Gastrocnemius medialis (tissue), 4 donors: ENCODE data around the gene TMUB2. TPM values are rescaled to one million over a fixed set of nuclear protein-coding genes. Genes with fewer than 3 reads are reported as not detected.

ENCODE experiments used
- ATAC-seq, 2 donors: fragments of 150-250 bp; one replicate each; pipeline ENCODE4 v1.9.1; 2016
- DNase-seq, 2 donors: peaks; one replicate each; pipeline ENCODE4 v3.0.0-alpha.2; 2019
- H3K27ac ChIP-seq, 4 donors: fragments of 200-600 bp; sonication (generic); 1 replicate in 1 of 4; 2 replicates in 3 of 4; pipeline ENCODE4 v1.5.1; 2016 to 2018; ENCODE audit warnings: mild to moderate bottlenecking in 2 of 4, moderate library complexity in 1 of 4
- H3K27me3 ChIP-seq, 3 donors: fragments of 200-600 bp; sonication (generic) in 2 of 3; 1 replicate in 1 of 3; 2 replicates in 2 of 3; pipeline versions ENCODE4 v1.5.1 to v1.6.0; 2016 to 2019; ENCODE audit warnings: mild to moderate bottlenecking in 1 of 3, moderate library complexity in 1 of 3
- H3K36me3 ChIP-seq, 2 donors: fragments of 200-600 bp; sonication (generic) in 1 of 2; one replicate each; pipeline ENCODE4 v1.5.1; 2017 to 2018
- H3K4me1 ChIP-seq, 2 donors: fragments of 200-600 bp; sonication (generic) in 1 of 2; one replicate each; pipeline ENCODE4 v1.5.1; 2016 to 2017; ENCODE audit warnings: mild to moderate bottlenecking in 2 of 2
- H3K4me3 ChIP-seq, 4 donors: fragments of 200-600 bp; sonication (generic) in 3 of 4; 1 replicate in 1 of 4; 2 replicates in 3 of 4; pipeline ENCODE4 v1.5.1; 2016 to 2019; ENCODE audit warnings: mild to moderate bottlenecking in 2 of 4
- H3K9me3 ChIP-seq, 3 donors: fragments of 200-600 bp; sonication (generic) in 2 of 3; 1 replicate in 1 of 3; 2 replicates in 2 of 3; pipeline ENCODE4 v1.5.1; 2016 to 2019
- POLR2A ChIP-seq, 2 donors: fragments of 450-650 bp; IDR thresholded peaks; one replicate each; pipeline ENCODE4 v1.6.1; 2017; ENCODE audit warnings: antibody characterized with exemption in 2 of 2, mild to moderate bottlenecking in 2 of 2, moderate library complexity in 2 of 2
- in situ Hi-C, 4 donors: fragments of 200-750 bp; cut with MboI; loops; one replicate each; pipeline versions ENCODE4 v1.15.0 to v1.8.0; 2017; ENCODE audit warnings: low sequenced_read_pairs in 4 of 4
- intact Hi-C: fragments of 100-400 bp; cut with DNase I; formaldehyde crosslinking; loops from one replicate; pipeline ENCODE4 v1.15.1; 2023; ENCODE audit warnings: low total_unique reads
- total RNA-seq, 4 donors: library from RNA; depleted of rRNA; stranded (reverse); fragments of >200 nt; gene quantifications; one replicate each; pipeline versions ENCODE4 v1.1.0 to v1.2.3, GENCODE V29; 2016
- TF ChIP-seq, protein P1 (sequence below), 5 experiments: fragments of 450-650 bp in 3 of 5; fragments of 200-600 bp in 2 of 5; sonication (generic) in 2 of 5; IDR thresholded peaks in 4 of 5; conservative IDR thresholded peaks in 1 of 5; 1 replicate in 4 of 5; 2 replicates in 1 of 5; pipeline ENCODE4 v1.5.1; 2016 to 2019; ENCODE audit warnings: antibody characterized with exemption in 5 of 5, mild to moderate bottlenecking in 3 of 5, moderate library complexity in 3 of 5

Gene TMUB2
- total RNA-seq, 4 donors from 2014 or later = 25.6 to 34.7 (median 27.4) TPM

DNA sequence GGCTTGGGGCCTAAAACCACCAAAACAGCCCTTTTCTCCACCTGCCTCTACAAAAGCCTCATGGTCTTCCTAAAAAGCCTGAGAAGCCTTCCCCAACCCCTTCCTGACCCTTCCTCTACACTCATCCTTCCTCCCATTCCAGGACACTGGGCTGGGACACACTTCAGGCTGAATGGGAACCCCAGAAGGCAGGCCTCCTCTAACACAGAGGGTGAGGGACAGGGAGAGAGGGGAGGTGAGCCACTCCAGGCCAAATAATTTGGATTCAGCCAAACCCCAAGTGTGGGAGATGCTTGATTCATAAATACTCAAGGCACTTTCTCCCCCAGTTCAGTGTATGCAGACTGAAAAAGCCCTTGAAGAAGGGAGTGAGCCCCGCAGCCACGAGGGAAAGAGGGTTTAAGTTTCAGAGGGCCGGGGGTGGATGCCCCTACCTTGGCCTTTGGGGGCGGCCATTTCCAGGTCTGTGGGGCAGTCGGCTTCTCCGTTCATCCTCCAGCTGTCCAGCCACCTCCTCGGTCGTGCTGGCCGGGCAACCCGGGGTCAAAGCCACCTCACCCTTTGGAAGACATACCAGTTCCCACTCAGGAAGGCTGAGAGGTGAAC is 31.1 kb downstream of the TMUB2 start:
- in situ Hi-C loops (loop anchor here in 3 of 4 donors (25.0 kb wide), 1 partner anchor 294 kb away; the partner anchor contains the start of gene GPATCH8 (in 3 of the 3)), intact Hi-C loops (loop anchor here (1.0 kb wide), 2 partner anchors 18 to 32 kb away; partner anchors contain the start of gene TMUB2)
- Histone ChIP-seq H3K4me1 (peaks cover 44 to 55% of the 10 kb centered on the region in 2 donors), H3K36me3 (peaks cover 0 to 27% of the 10 kb centered on the region in 2 donors), H3K9me3 (no peaks in the 10 kb centered on the region), H3K27ac (peak overlapping the region; percentile 95 to 100 (median 98)), H3K27me3 (no peaks in the 10 kb centered on the region), H3K4me3 (peak overlapping the region; percentile 42 to 93 (median 63))
- no peak for TF ChIP-seq POLR2A (IDR thresholded peaks at IDR 0.05)
- TF ChIP-seq, protein P1, sequence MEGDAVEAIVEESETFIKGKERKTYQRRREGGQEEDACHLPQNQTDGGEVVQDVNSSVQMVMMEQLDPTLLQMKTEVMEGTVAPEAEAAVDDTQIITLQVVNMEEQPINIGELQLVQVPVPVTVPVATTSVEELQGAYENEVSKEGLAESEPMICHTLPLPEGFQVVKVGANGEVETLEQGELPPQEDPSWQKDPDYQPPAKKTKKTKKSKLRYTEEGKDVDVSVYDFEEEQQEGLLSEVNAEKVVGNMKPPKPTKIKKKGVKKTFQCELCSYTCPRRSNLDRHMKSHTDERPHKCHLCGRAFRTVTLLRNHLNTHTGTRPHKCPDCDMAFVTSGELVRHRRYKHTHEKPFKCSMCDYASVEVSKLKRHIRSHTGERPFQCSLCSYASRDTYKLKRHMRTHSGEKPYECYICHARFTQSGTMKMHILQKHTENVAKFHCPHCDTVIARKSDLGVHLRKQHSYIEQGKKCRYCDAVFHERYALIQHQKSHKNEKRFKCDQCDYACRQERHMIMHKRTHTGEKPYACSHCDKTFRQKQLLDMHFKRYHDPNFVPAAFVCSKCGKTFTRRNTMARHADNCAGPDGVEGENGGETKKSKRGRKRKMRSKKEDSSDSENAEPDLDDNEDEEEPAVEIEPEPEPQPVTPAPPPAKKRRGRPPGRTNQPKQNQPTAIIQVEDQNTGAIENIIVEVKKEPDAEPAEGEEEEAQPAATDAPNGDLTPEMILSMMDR (IDR thresholded peaks at IDR 0.05 in 4 of 5, conservative IDR thresholded peaks at IDR 0.05 in 1 of 5) = no peak
- ATAC-seq (peak in 1 of 2 donors; percentile 0), DNase-seq (no peak)

DNA sequence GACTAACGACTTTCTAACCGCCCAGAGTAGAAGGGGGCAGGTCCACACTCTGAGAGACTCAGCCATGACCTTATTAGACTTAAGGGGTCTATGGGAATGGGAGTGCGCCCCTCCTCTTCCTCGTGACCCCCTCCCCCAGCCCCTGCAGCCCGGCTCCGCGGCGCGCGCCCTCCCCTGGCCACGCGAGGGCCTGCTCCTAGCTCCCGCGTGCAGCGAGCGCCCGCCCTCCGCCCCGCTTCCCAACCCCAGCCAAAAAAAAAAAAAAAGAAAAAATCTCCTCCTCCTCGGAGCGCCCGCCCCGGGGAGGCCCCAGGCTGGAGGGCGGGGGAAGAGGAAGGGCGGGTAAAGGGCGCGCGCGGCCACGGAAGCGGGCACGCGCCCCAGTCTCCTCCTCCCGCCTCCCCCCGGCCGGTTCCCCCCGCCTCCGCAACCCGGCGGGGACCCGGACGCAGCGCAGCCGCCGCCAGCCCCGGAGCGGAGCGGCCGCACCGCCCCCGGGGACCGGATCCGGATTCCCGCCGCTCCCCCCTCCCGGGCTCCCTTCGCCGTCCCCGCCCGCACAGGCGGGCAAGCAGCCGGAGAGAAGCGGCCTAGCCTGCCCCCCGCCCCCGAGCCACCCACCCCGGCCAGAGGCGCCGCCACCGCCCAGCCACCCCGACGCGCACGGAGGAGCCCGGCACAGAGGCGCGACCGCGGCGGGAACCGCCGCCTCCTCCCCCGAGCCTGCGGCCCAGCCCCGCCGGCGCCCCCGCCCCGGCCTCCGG is 31.8 kb downstream of the TMUB2 start:
- peaks cover 46 to 55% of the 10 kb centered on the region in 2 donors for H3K4me1 ChIP-seq
- H3K4me3 ChIP-seq = peak overlapping the region; percentile 51 to 93 (median 63)
- ATAC-seq = peak; percentile 45 to 59
- in situ Hi-C loops (loop anchor here in 3 of 4 donors (25.0 kb wide), 1 partner anchor 294 kb away; the partner anchor contains the start of gene GPATCH8 (in 3 of the 3)), intact Hi-C loops (loop anchor here (1.0 kb wide), 2 partner anchors 18 to 32 kb away; partner anchors contain the start of gene TMUB2)
- TF ChIP-seq POLR2A (IDR thresholded peaks at IDR 0.05) = peak; percentile 70 to 81
- TF ChIP-seq, protein P1 (IDR thresholded peaks at IDR 0.05 in 4 of 5, conservative IDR thresholded peaks at IDR 0.05 in 1 of 5) = peak; percentile 35 to 72 (median 62)
- peak overlapping the region; percentile 95 to 100 (median 98) for H3K27ac ChIP-seq
- H3K36me3 ChIP-seq = peaks cover 0 to 27% of the 10 kb centered on the region in 2 donors
- H3K27me3 ChIP-seq = no peaks in the 10 kb centered on the region
- peak; percentile 84 to 87 for DNase-seq
- H3K9me3 ChIP-seq = no peaks in the 10 kb centered on the region

DNA sequence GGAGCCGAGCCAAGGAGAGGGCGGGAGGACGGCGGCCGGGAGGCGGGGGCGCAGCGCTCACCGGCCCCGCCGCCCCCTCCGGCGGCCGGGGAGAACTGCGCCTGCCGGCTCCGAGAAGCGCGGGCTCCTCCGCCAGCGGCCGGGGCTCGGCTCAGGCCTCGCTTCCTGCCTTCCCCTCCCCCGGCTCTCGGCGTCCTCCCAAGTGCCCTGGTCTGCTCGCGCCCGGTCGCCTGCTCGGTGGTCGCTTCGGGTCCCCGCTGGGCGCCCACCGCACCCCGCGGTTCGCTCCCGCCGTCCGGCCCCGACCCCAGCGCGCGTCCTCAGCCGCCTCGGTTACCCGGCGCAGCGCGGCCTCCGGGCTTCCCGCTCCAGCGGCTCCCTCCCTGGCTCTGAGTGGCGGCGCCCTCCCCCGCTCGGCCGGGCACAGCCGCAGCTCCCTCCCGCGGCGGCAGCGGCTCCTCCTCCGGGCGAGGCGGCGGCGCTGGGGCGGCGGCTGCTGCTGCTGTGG is 32.4 kb downstream of the TMUB2 start:
- H3K9me3 ChIP-seq = no peaks in the 10 kb centered on the region
- peak overlapping the region; percentile 52 to 93 (median 82) for H3K4me3 ChIP-seq
- ATAC-seq (peak; percentile 46 to 47), DNase-seq (peak; percentile 41 to 62)
- peak overlapping the region; percentile 95 to 100 (median 98) for H3K27ac ChIP-seq
- intact Hi-C loops = no loop called here
- H3K36me3 ChIP-seq = peaks cover 0 to 23% of the 10 kb centered on the region in 2 donors
- H3K4me1 ChIP-seq = peaks cover 43 to 55% of the 10 kb centered on the region in 2 donors
- in situ Hi-C loops = loop anchor here in 3 of 4 donors (25.0 kb wide), 1 partner anchor 293 kb away; the partner anchor contains the start of gene GPATCH8 (in 3 of the 3)
- TF ChIP-seq, protein P1 (IDR thresholded peaks at IDR 0.05 in 4 of 5, conservative IDR thresholded peaks at IDR 0.05 in 1 of 5) = peak; percentile 47 to 92 (median 88)
- peak; percentile 56 to 74 for TF ChIP-seq POLR2A (IDR thresholded peaks at IDR 0.05)
- no peaks in the 10 kb centered on the region for H3K27me3 ChIP-seq

DNA sequence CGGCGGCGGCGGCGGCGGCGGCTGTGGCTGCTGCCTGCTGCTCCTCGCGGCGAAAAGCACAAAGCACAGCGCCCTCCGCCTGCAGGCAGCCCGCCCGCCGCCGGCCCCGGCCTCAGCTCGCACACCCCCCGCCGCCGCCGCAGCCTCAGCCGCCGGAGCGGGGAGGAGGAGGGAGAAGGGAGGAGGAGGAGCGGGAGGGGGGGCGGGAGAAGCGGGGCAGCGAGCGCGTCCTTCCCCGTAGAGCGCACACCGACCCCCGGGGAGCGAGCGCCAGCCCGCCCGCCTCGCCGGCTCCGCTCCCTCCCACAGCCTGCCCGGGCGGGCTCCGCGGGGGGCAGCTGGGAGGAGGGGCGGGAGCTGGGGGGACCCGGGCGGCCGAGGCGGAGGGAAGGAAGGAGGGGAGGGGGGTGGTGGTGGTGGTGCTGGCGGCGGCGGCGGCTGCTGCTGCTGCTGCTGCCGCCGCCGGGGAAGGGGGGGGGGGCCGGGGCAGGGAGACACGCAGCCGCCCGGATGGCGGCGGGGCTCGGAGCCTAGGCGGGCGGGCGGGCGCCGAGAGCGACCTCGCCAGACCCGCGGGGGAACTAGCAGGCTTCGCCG is 32.9 kb downstream of the TMUB2 start, which contains the start of gene UBTF:
Gene UBTF (minus strand): TSS at position 60 of the 597 bp plus-strand sequence. CDS start 1,446 bp downstream, outside the sequence.
- H3K4me1 ChIP-seq = peaks cover 43 to 51% of the 10 kb centered on the region in 2 donors
- ATAC-seq (peak; percentile 15 to 22), DNase-seq (peak; percentile 43 to 66)
- intact Hi-C loops = loop anchor here (5.0 kb wide), 1 partner anchor 283 kb away; the partner anchor contains the start of gene GPATCH8
- TF ChIP-seq, protein P1 (IDR thresholded peaks at IDR 0.05 in 4 of 5, conservative IDR thresholded peaks at IDR 0.05 in 1 of 5) = no peak
- no peak for TF ChIP-seq POLR2A (IDR thresholded peaks at IDR 0.05)
- H3K27ac ChIP-seq = peak within 1 kb of the TSS; percentile 95 to 100 (median 98)
- no peaks in the 10 kb centered on the region for H3K27me3 ChIP-seq
- in situ Hi-C loops = loop anchor here in 3 of 4 donors (5.0 to 25.0 kb wide), 2 partner anchors 103 to 293 kb away; partner anchors contain the start of genes GPATCH8 (in 3 of the 3) and SLC25A39 (in 1 of the 3)
- peaks cover 0 to 18% of the 10 kb centered on the region in 2 donors for H3K36me3 ChIP-seq
- H3K9me3 ChIP-seq = no peaks in the 10 kb centered on the region
- peak within 1 kb of the TSS; percentile 74 to 93 (median 86) for H3K4me3 ChIP-seq
